Activated B cell treated with CpG ODN at 0.5 μM for 24 hours (primary cell): ENCODE measurements around the gene TMEM219. TPM values are rescaled to one million over a fixed set of nuclear protein-coding genes. Genes with fewer than 3 reads are reported as not detected.
A peak's percentile ranks its signal among the peaks of the same experiment; 100 is the strongest.

Experiments
- ATAC-seq: fragments of 200-7000 bp; cut with Tn5 transposase; one replicate; pipeline ENCODE4 v1.10.0; 2021; ENCODE audit warnings: low read depth, mild to moderate bottlenecking, moderate library complexity
- CTCF ChIA-PET: fragments of 350-600 bp; sonication (Branson Sonifier 250); formaldehyde crosslinking; loops from one replicate; lab custom pipeline; 2021; ENCODE audit warnings: antibody characterized with exemption; lab: Charles Lee
- POLR2A ChIA-PET: fragments of 350-600 bp; sonication (Branson Sonifier 250); formaldehyde crosslinking; loops from one replicate; lab custom pipeline; 2021; ENCODE audit warnings: antibody characterized with exemption; lab: Charles Lee
- DNase-seq: peaks from one replicate; pipeline ENCODE4 v3.0.0; 2022
- H3K27ac Mint-ChIP-seq: one replicate; pipeline ENCODE4 v1.8.0; 2020; ENCODE audit warnings: mixed read lengths
- H3K27me3 Mint-ChIP-seq: one replicate; pipeline ENCODE4 v1.8.0; 2021; ENCODE audit warnings: mixed read lengths
- H3K36me3 Mint-ChIP-seq: one replicate; pipeline ENCODE4 v1.8.0; 2021; ENCODE audit warnings: low read depth, mixed read lengths
- H3K4me1 Mint-ChIP-seq: one replicate; pipeline ENCODE4 v1.8.0; 2021; ENCODE audit warnings: mixed read lengths
- H3K4me3 Mint-ChIP-seq: one replicate; pipeline ENCODE4 v1.8.0; 2020; ENCODE audit warnings: mild to moderate bottlenecking, mixed read lengths
- H3K9me3 Mint-ChIP-seq: one replicate; pipeline ENCODE4 v1.8.0; 2020; ENCODE audit warnings: mixed read lengths
- CTCF ChIP-seq: fragments of 200-600 bp; IDR thresholded peaks from one replicate; pipeline ENCODE4 v1.8.0; 2022; ENCODE audit warnings: antibody characterized with exemption, mild to moderate bottlenecking
- intact Hi-C: fragments of 100-400 bp; cut with micrococcal nuclease; formaldehyde crosslinking; loops from one replicate; pipeline ENCODE4 v1.15.1; 2024
- total RNA-seq: library from RNA; stranded (reverse); gene quantifications from 2 replicates; pipeline ENCODE4 v1.2.3, GENCODE V29; 2022

Gene TMEM219
- total RNA-seq, 1 donor from 2014 or later = 50.3 TPM

- H3K4me1 Mint-ChIP-seq = peaks cover 9% of the 10 kb centered on the region
- no peak overlapping the region for H3K27ac Mint-ChIP-seq
- intact Hi-C loops = no loop called here
- no peaks in the 10 kb centered on the region for H3K9me3 Mint-ChIP-seq
- H3K36me3 Mint-ChIP-seq = peaks cover 45% of the 10 kb centered on the region
- TF ChIP-seq CTCF = no peak
- ATAC-seq = no peak
- H3K27me3 Mint-ChIP-seq = no peaks in the 10 kb centered on the region
- CTCF ChIA-PET = no interaction called here
- no peak for DNase-seq
- no peak overlapping the region for H3K4me3 Mint-ChIP-seq
- POLR2A ChIA-PET = interaction anchor here (0.6 kb wide), 3 partner anchors 351 to 1050 kb away, joined by 3 to 7 read pairs (median 3); no protein-coding TSS in a partner anchor
Observed at GRCh38 chr16:30002614-30003346, 40.9 kb downstream of the TMEM219 start.

- Mint-ChIP-seq H3K4me1 (peaks cover 5% of the 10 kb centered on the region), H3K27me3 (no peaks in the 10 kb centered on the region), H3K9me3 (no peaks in the 10 kb centered on the region), H3K27ac (no peak overlapping the region), H3K36me3 (peaks cover 38% of the 10 kb centered on the region), H3K4me3 (no peak overlapping the region)
- ChIA-PET POLR2A (interaction anchor here (0.6 to 2.2 kb wide), 8 partner anchors 7 to 1051 kb away, joined by 3 to 8 read pairs (median 4); partner anchors contain the start of genes INO80E and TMEM219), CTCF (interaction anchor here (1.0 to 1.6 kb wide), 4 partner anchors 39 to 303 kb away, joined by 3 to 5 read pairs (median 4); no protein-coding TSS in a partner anchor)
- no peak for TF ChIP-seq CTCF
- ATAC-seq (no peak), DNase-seq (no peak)
- intact Hi-C loops = loop anchor here (2.0 kb wide), 1 partner anchor 141 kb away; the partner anchor contains the start of gene CDIPT
Observed at GRCh38 chr16:30003670-30004423, 42.0 kb downstream of the TMEM219 start.

GRCh38 chr16:30004424-30004776 is 42.5 kb downstream of the TMEM219 start:
- ATAC-seq (no peak), DNase-seq (no peak)
- H3K4me1 Mint-ChIP-seq = peaks cover 5% of the 10 kb centered on the region
- no peak overlapping the region for H3K4me3 Mint-ChIP-seq
- peaks cover 4% of the 10 kb centered on the region for H3K27me3 Mint-ChIP-seq
- no peaks in the 10 kb centered on the region for H3K9me3 Mint-ChIP-seq
- CTCF ChIA-PET = interaction anchor here (0.6 to 1.6 kb wide), 5 partner anchors 11 to 304 kb away, joined by 3 to 6 read pairs (median 5); no protein-coding TSS in a partner anchor
- POLR2A ChIA-PET = interaction anchor here (0.6 to 2.2 kb wide), 7 partner anchors 8 to 273 kb away, joined by 3 to 8 read pairs (median 4); partner anchors contain the start of genes CDIPT, INO80E and TMEM219
- H3K27ac Mint-ChIP-seq = no peak overlapping the region
- intact Hi-C loops = loop anchor here (2.0 kb wide), 1 partner anchor 142 kb away; the partner anchor contains the start of gene CDIPT
- H3K36me3 Mint-ChIP-seq = peaks cover 33% of the 10 kb centered on the region
- TF ChIP-seq CTCF = no peak

GRCh38 chr16:30004811-30005242 is 42.9 kb downstream of the TMEM219 start:
- peak; percentile 33 for ATAC-seq
- intact Hi-C loops = loop anchor here (1.0 to 2.0 kb wide), 3 partner anchors 142 to 312 kb away; partner anchors contain the start of gene CDIPT
- no peak for DNase-seq
- peaks cover 5% of the 10 kb centered on the region for H3K4me1 Mint-ChIP-seq
- H3K36me3 Mint-ChIP-seq = peaks cover 29% of the 10 kb centered on the region
- H3K9me3 Mint-ChIP-seq = no peaks in the 10 kb centered on the region
- CTCF ChIA-PET = interaction anchor here (0.6 to 1.6 kb wide), 5 partner anchors 10 to 304 kb away, joined by 3 to 6 read pairs (median 5); no protein-coding TSS in a partner anchor
- H3K27ac Mint-ChIP-seq = no peak overlapping the region
- H3K4me3 Mint-ChIP-seq = no peak overlapping the region
- TF ChIP-seq CTCF = no peak
- peaks cover 5% of the 10 kb centered on the region for H3K27me3 Mint-ChIP-seq
- POLR2A ChIA-PET = interaction anchor here (0.6 to 2.2 kb wide), 9 partner anchors 8 to 274 kb away, joined by 3 to 8 read pairs (median 3); partner anchors contain the start of genes CDIPT, INO80E, KCTD13 and PAGR1
